Left hindlimb (tissue), 1 donor: ENCODE results near the gene NEXN.
"Not testable (repeated sequence)": the region's sequence is repeated elsewhere in the genome, so short reads cannot be mapped to it uniquely, and the experiment has no call there.

Experiments used
- DNase-seq: peaks from one replicate; pipeline ENCODE4 v3.0.0-alpha.2; 2018

Gene NEXN

DNA sequence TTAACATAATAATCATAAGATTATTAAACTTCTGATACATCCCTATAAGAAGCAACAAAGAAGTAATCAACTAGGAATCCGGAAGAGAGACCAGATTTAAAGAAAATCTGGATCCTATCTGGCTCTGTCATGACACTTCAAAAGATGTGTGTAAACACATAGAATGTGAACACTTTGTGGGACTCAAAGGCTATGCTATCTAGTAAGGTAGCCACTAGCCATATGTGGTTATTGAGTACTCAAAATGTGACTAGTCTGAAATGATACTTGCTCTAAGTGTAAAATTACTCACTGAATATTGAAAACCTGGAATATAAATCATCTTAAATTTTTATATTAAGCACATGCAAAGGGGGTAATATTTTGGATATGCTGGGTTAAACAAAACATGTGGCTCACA, 81.8 kb downstream of the NEXN start:
- no peak for DNase-seq

DNA sequence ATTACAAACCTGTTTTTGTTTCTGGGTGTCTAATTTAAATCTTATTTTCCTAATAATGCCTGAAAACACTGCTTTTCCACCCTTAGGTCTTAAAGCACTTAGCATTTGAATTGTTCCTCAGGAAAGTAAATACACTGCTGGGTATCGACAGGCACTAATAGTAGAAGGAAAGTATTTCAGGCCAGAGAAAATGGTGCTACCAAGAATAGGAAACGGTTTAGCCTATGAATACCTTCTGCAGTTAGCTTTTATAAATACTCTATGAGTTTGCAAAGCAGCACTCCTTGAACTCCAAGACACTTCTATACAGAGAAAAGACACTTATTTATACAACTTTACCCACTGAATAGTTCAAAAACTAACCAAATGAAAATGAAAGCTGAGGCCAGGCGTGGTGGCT, 83.7 kb downstream of the NEXN start:
- DNase-seq: no peak

DNA sequence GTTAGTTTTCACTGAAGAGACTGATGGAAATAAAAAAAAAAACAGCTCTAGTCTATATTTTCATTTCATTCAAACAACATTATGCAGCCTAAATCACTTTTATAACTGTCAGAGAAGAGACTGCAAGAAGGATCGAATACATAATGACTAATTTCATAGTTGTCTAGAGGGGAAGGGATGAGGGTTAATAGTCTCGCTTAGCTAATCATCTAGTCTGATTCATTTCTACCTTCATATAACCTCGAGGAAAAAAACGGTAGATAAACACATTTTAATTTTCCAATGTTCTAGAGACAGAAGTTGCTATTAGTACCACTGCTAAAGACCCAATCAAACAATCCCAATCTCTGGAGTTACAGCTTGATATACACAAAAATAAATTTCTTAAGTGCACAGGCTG, 87.0 kb downstream of the NEXN start:
- DNase-seq: no peak

DNA sequence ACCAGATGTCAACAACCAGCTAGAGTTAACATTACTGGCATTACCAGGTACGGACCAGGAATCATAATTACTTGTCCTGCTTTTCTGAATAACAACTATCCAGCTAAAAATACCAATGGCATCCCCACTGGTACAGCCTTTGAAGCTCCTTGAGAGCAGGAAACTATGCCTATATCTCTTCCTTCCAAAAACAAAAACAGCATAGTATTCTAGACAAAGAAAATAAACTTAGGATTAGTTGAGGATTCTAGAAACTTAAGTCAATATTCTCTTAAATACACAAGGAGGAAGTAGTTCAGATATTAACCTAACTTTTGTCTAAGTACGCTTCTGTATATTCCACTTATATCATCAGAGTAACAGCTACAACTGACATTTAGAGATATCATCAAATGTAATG, 87.5 kb downstream of the NEXN start:
- no peak for DNase-seq

DNA sequence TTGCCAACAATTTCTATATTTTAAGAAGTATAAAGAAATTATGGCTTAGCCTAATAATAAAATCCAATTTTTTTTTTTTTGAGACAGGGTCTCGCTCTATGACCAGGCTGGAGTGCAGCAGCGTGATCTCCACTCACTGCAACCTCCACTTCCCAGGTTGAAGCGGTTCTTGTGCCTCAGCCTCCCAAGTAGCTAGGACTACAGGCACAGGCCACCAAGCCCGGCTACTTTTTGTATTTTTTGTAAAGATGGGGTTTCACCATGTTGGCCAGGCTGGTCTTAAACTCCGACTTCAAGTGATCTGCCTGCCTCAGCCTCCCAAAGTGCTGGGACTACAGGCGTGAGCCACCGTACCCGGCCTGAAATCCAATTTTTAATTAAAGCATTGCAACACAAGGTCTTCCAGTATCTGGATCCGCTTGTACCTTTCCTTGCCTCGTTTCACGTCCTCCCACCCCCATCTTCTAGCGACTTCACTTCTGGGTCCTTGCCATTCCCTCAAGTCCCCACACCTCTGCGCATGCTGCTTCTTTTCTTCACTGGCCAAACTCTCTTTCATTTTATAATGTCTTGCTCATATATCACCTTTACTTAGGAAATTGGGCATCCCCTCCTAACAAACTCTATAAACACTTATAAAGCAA, 88.1 kb downstream of the NEXN start:
- no peak for DNase-seq

GRCh38 chr1:77977989-77978292, 89.5 kb downstream of the NEXN start:
- DNase-seq: no peak

DNA sequence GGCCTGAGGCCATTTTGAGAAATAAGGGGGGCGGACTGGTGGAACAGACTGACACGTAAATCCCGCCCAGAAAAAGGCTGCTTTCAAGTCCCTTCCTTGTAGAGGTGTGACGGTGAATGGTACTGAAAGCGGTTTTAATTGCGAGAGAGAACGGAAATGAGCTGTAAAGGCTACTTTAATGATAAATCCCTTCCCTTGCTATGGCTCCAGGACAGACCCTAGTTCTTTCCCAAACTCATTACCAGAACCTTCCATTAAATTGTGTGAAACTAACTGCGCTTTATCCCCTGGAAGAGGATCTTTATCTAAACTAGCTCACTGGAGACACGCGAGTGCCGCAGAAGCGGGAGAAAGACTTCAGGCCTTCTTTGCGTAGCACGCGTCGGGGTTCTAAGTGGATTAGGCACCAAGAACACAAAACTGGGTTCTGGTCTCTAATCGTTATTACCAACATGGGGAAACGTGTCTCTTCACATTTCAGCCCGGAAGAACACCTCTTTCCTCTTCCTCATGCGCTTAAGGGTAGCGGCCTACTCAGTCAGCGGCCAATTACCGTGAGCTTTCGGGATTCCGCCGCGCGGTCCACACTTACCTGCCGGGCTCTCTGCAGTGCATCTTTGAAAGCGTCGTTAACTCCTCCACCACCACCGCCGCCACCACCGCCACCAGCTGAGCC, 90.0 kb downstream of the NEXN start:
- DNase-seq: peak; percentile 84

- peak; percentile 97 for DNase-seq
Observed at GRCh38 chr1:77978969-77979876, 90.8 kb downstream of the NEXN start, which contains the start of gene FUBP1. FUBP1 (minus strand) TSS chr1:77979072; CDS start chr1:77979004, 68 bp downstream.

GRCh38 chr1:77983352-77983996, 95.0 kb downstream of the NEXN start:
- DNase-seq: not testable (repeated sequence)

DNA sequence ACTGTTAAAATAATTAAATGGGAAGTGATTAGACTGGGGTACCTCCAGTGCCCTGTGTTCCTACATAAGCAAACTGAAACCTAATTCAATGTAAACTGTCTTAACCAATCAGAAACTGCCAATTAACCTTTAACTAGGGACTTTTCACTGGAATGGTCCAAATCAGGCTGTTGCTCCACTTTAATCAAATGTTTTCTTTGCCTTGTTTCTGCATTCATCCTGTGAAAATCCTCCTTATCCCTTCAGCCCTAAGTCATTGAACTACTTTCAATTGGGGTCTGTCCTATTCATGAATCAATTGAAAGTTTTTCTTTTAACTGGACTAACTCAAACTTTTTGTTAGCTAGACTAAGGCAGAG, 95.6 kb downstream of the NEXN start:
- no peak for DNase-seq

GRCh38 chr1:77984629-77985028, 96.2 kb downstream of the NEXN start:
- DNase-seq: no peak

DNA sequence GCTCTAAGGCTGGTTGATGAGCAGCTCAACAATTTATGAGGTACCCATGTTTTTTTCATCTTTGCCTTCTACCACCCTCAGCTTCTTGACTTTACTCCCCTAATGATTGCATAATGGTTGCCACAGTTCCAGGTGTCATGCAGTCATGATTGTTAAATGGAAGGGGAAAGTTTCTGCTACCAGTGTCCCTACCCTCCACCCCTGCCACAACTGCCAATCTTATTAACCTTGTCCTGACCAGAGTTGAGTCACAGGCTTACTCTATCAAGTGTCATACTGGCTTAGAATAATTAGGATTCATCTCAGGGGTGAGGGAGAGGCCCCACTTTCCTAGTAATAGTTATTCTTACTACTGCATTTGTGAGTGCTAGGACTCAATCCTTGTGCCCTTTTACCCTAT, 98.4 kb downstream of the NEXN start:
- no peak for DNase-seq

DNA sequence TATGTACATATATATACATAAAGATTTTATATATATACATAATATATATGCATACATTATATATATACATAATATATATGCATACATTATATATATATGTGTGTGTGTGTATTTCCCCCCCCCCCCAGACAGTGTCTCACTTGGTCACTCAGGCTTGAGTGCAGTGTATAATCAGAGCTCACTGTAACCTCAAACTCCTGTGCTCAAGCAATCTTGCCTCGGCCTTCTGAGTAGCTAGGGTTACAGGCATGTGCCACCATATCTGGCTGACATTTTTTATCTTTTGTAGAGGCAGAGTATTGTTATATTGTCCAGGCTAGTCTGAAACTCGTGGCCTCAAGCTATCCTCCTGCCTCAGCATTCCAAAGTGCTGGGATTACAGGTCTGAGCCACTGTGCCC, 99.5 kb downstream of the NEXN start:
- DNase-seq: no peak

DNA sequence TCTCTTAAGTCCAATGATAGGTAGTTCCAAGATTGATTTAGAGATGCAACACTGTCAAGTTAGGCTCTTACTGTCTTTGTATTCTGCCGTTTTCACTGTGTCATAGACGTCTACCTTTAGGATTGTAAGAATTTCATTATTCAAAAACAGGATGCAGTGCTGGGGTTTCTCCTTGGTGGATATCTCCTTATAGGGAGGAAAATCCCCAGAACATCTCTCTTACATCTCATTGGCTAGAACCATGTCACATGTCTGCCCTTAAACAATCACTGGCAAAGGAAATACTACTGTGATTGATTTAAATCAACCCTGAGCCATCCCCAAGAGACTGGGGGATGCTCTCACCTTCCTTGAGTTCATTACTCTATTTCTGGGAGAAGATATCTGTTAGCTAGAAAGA, 101.3 kb downstream of the NEXN start:
- no peak for DNase-seq

- no peak for DNase-seq
Observed at GRCh38 chr1:77990629-77991204, 102.3 kb downstream of the NEXN start.

GRCh38 chr1:77991638-77992037, 103.2 kb downstream of the NEXN start:
- DNase-seq: no peak
